Endothelial cell of umbilical vein (primary cell): ENCODE results near the gene MREG. TPM values are rescaled to one million over a fixed set of nuclear protein-coding genes. Genes with fewer than 3 reads are reported as not detected.

ENCODE experiments used
- BruUV-seq: library from RNA; stranded (reverse); fragments of 400-500 nt; replicated peaks from 2 replicates; lab custom pipeline; 2021; lab: Mats Ljungman, UMichigan
- CTCF ChIA-PET: fragments of 300-600, 350-600 bp; sonication (Branson Sonifier 250); formaldehyde crosslinking; loops from one replicate; lab custom pipeline; 2021; ENCODE audit warnings: antibody characterized with exemption, inconsistent platforms; lab: Charles Lee
- POLR2A ChIA-PET: fragments of 300-600, 350-600 bp; sonication (Branson Sonifier 250); formaldehyde crosslinking; loops from one replicate; lab custom pipeline; 2021; ENCODE audit warnings: antibody characterized with exemption, inconsistent platforms; lab: Charles Lee
- DNase-seq: peaks from one replicate; pipeline ENCODE4 v3.0.0-alpha.2; 2011; ENCODE audit warnings: low read depth, low spot score
- FAIRE-seq: peaks from 2 replicates; lab custom pipeline; 2011; peaks lifted over from hg19 to GRCh38; lab: Jason Lieb, UNC
- H2AFZ ChIP-seq: 2 replicates; pipeline ENCODE4 v1.6.0; 2012; ENCODE audit warnings: low read depth, low read length, control low read depth, inconsistent platforms
- H3K27ac ChIP-seq: 2 replicates; pipeline ENCODE4 v1.5.1; 2011; ENCODE audit warnings: low read depth, mild to moderate bottlenecking, control low read depth, low read length, moderate library complexity; ENCODE audit not compliant: insufficient read depth
- H3K27me3 ChIP-seq, 2 experiments: 2 replicates each; pipeline versions ENCODE4 v1.6.0 to v1.6.1; 2011; ENCODE audit warnings: low read length in 2 of 2, mixed read lengths in 1 of 2; ENCODE audit not compliant: control insufficient read depth in 2 of 2, insufficient read depth in 2 of 2
- H3K36me3 ChIP-seq, 2 experiments: 2 replicates in 1 of 2; 3 replicates in 1 of 2; pipeline ENCODE4 v1.5.1; 2011; ENCODE audit warnings: low read length in 2 of 2, mild to moderate bottlenecking in 1 of 2, moderate library complexity in 1 of 2; ENCODE audit not compliant: control insufficient read depth in 2 of 2, insufficient read depth in 2 of 2; ENCODE audit errors: extremely low read depth in 1 of 2
- H3K4me1 ChIP-seq: 3 replicates; pipeline ENCODE4 v1.5.1; 2011; ENCODE audit warnings: mild to moderate bottlenecking, low read length; ENCODE audit not compliant: control insufficient read depth, insufficient read depth; ENCODE audit errors: extremely low read depth
- H3K4me2 ChIP-seq: 2 replicates; pipeline ENCODE4 v1.6.1; 2011; ENCODE audit warnings: low read length, control low read depth, mixed read lengths; ENCODE audit not compliant: insufficient read depth
- H3K4me3 ChIP-seq, 3 experiments: fragments of 200-600 bp in 1 of 3; sonication (generic), shearing (Covaris generic) in 1 of 3; replicated peaks in 1 of 3; 2 replicates each; pipeline ENCODE4 v1.5.1; 2011 to 2016; ENCODE audit warnings: control low read depth in 3 of 3, low read length in 3 of 3, mild to moderate bottlenecking in 2 of 3, inconsistent platforms in 1 of 3, low read depth in 1 of 3, moderate library complexity in 1 of 3; ENCODE audit not compliant: insufficient read depth in 1 of 3
- H3K79me2 ChIP-seq: 2 replicates; pipeline ENCODE4 v1.6.0; 2012; ENCODE audit warnings: low read length, inconsistent platforms; ENCODE audit not compliant: control insufficient read depth, insufficient read depth
- H3K9ac ChIP-seq: replicated peaks from 2 replicates; pipeline ENCODE3; 2011; ENCODE audit warnings: low read length, control low read depth; ENCODE audit not compliant: insufficient read depth; ENCODE audit errors: extremely low read depth
- H3K9me1 ChIP-seq: replicated peaks from 3 replicates; pipeline ENCODE4 v1.6.0; 2011; ENCODE audit warnings: mild to moderate bottlenecking, low read length; ENCODE audit not compliant: control insufficient read depth, insufficient read depth; ENCODE audit errors: extremely low read depth
- H3K9me3 ChIP-seq: replicated peaks from 2 replicates; pipeline ENCODE4 v1.5.1; 2012; ENCODE audit warnings: low read length, inconsistent platforms; ENCODE audit not compliant: control insufficient read depth, insufficient read depth
- H4K20me1 ChIP-seq: replicated peaks from 2 replicates; pipeline ENCODE3; 2011; ENCODE audit warnings: mild to moderate bottlenecking, low read length; ENCODE audit not compliant: control insufficient read depth, insufficient read depth; ENCODE audit errors: extremely low read depth
- EZH2 ChIP-seq: IDR thresholded peaks from 2 replicates; pipeline ENCODE4 v1.6.1; 2012; ENCODE audit warnings: borderline replicate concordance, low read depth, mild to moderate bottlenecking, moderate library complexity, low read length, inconsistent platforms; ENCODE audit not compliant: severe bottlenecking
- FOS ChIP-seq: IDR thresholded peaks from 2 replicates; pipeline ENCODE4 v1.6.1; 2011; ENCODE audit warnings: mild to moderate bottlenecking, low read length, moderate library complexity, borderline replicate concordance; ENCODE audit not compliant: insufficient read depth
- GATA2 ChIP-seq: IDR thresholded peaks from 2 replicates; pipeline ENCODE4 v1.7.0; 2011; ENCODE audit warnings: low read depth, mild to moderate bottlenecking, moderate library complexity, mixed read lengths, low read length; ENCODE audit not compliant: insufficient read length, insufficient read depth
- JUN ChIP-seq: IDR thresholded peaks from 2 replicates; pipeline ENCODE4 v1.6.1; 2011; ENCODE audit warnings: borderline replicate concordance, low read depth; ENCODE audit not compliant: insufficient read length, insufficient read depth
- MYC ChIP-seq: IDR thresholded peaks from one replicate; pipeline ENCODE4 v1.6.1; 2011; ENCODE audit warnings: mild to moderate bottlenecking, low read depth, low read length
- POLR2A ChIP-seq: IDR thresholded peaks from 2 replicates; pipeline ENCODE4 v1.6.1; 2012; ENCODE audit warnings: low read depth, mild to moderate bottlenecking, control low read depth, low read length
- POLR2AphosphoS5 ChIP-seq: IDR thresholded peaks from 2 replicates; pipeline ENCODE4 v1.6.1; 2012; ENCODE audit warnings: low read depth, mild to moderate bottlenecking, control low read depth, low read length, moderate library complexity; ENCODE audit not compliant: insufficient read depth
- dilution Hi-C: fragments of 300-500 bp; cut with MboI; formaldehyde crosslinking; loops from one replicate; pipeline ENCODE4 v1.15.0; 2019; ENCODE audit warnings: low sequenced_read_pairs; ENCODE audit not compliant: extremely low pct_ligation_motif_present
- intact Hi-C: fragments of 100-400 bp; cut with micrococcal nuclease; formaldehyde crosslinking; loops from one replicate; pipeline ENCODE4 v1.10.0; 2022
- polyA plus RNA-seq, 4 experiments: library from polyadenylated mRNA; depleted of rRNA in 3 of 4; stranded (reverse) in 3 of 4; unstranded in 1 of 4; fragments of >200 nt; gene quantifications; 2 replicates each; pipeline versions ENCODE4 v1.2.1 to v1.2.3, GENCODE V29; 2011 to 2012; ENCODE audit warnings: missing spikeins in 1 of 4
- total RNA-seq: library from RNA; stranded (reverse); gene quantifications from 2 replicates; pipeline ENCODE4 v1.2.3, GENCODE V29; 2021
- TF ChIP-seq, protein P1 (sequence below): IDR thresholded peaks from 2 replicates; pipeline ENCODE4 v1.6.1; 2011; ENCODE audit not compliant: insufficient read depth, insufficient read length
- TF ChIP-seq, protein P2 (sequence below), 2 donors: IDR thresholded peaks; 1 replicate in 1 of 2; 2 replicates in 1 of 2; pipeline ENCODE4 v1.5.1; 2011; ENCODE audit warnings: low read length in 2 of 2, mild to moderate bottlenecking in 2 of 2, moderate library complexity in 2 of 2, control low read depth in 1 of 2, inconsistent platforms in 1 of 2, low read depth in 1 of 2; ENCODE audit not compliant: insufficient read depth in 1 of 2; ENCODE audit errors: extremely low read depth in 1 of 2

MREG gene
- total and polyA plus RNA-seq, 2 donors (not counting 3 experiments of a cell fraction or from before 2014, with no cell fraction given) = 0.41 to 3.9 TPM

DNA sequence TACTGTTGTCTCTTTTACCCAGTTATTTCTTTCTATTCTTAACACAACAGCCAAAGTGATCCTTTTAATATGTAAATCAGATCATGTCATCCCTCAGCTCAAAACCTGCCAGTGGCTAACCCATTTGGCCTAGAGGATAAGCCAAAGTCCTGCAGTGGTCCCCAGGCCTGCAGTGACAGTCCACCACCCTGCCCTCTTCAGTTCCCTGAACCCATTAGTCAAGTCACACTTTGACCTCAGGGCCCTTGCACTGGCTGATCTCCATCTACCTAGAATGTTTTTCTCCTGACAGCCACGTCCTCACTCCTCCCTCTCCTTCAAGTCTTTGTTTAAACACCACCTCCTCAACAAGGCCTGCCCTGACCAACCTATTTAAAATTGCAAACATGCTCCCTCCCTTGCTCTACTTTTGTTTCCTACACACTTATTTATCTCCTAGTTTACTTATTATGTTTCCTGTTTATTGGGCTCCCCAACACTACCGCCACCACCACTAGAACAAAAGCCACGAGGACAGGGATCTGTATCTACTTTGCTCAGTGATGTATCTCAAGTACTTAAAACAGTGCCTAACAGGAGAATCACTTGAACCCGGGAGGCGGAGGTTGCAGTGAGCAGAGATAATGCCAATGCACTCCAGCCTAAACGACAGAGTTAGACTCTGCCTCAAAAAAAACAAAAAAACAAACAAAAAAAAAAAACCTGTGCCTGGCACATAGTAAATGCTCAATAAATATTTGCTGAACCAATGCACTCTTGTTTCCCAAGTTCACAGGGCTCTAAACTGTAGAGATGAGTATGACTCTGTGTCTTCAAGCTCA, 9.3 kb downstream of the MREG start:
- H3K9me1 ChIP-seq = no peaks in the 10 kb centered on the region
- TF ChIP-seq, protein P1, sequence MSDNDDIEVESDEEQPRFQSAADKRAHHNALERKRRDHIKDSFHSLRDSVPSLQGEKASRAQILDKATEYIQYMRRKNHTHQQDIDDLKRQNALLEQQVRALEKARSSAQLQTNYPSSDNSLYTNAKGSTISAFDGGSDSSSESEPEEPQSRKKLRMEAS = no peak
- TF ChIP-seq POLR2AphosphoS5 = no peak
- TF ChIP-seq EZH2 = no peak
- no peak for TF ChIP-seq FOS
- TF ChIP-seq POLR2A = no peak
- H4K20me1 ChIP-seq = no peaks in the 10 kb centered on the region
- peaks cover 0 to 2% of the 10 kb centered on the region in 2 experiments for H3K27me3 ChIP-seq
- no peak overlapping the region for H3K27ac ChIP-seq
- no peak overlapping the region for H2AFZ ChIP-seq
- dilution Hi-C loops (no loop called here), intact Hi-C loops (no loop called here)
- no peak overlapping the region for H3K4me2 ChIP-seq
- no peaks in the 10 kb centered on the region for H3K36me3 ChIP-seq
- no peaks in the 10 kb centered on the region for H3K79me2 ChIP-seq
- DNase-seq (no peak), FAIRE-seq (no peak)
- H3K4me1 ChIP-seq = peaks cover 8% of the 10 kb centered on the region
- no peak overlapping the region for H3K9ac ChIP-seq
- ChIA-PET POLR2A (no interaction called here), CTCF (interaction anchor here (2.6 kb wide), 1 partner anchor 19 kb away, joined by 8 read pairs; no protein-coding TSS in a partner anchor)
- BruUV-seq = no TSS peak
- H3K4me3 ChIP-seq = no peak overlapping the region
- no peaks in the 10 kb centered on the region for H3K9me3 ChIP-seq

DNA sequence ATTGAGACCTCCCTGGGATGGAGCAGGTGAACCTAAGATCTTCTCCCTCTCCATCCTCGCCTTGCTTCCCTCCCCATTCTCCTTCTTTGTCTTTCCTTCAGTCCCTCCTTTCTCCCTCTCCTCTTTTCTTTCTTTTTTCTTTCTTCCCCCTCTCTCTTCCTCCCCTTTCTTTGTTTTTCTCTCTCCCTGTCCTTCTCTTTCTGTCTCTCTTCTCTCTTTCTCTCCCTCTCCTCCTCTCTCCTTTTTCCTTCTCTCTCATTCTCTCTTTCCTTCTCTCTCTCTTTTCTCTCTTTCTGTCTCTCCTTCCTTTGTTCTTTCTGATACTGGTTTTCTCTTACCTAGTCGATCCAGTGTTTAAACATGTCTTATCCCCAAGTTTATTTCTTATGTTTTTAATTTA, 10.7 kb downstream of the MREG start:
- no peak overlapping the region for H3K4me2 ChIP-seq
- H4K20me1 ChIP-seq = no peaks in the 10 kb centered on the region
- no peak overlapping the region for H3K27ac ChIP-seq
- peaks cover 8% of the 10 kb centered on the region for H3K4me1 ChIP-seq
- TF ChIP-seq JUN = no peak
- TF ChIP-seq, protein P2, sequence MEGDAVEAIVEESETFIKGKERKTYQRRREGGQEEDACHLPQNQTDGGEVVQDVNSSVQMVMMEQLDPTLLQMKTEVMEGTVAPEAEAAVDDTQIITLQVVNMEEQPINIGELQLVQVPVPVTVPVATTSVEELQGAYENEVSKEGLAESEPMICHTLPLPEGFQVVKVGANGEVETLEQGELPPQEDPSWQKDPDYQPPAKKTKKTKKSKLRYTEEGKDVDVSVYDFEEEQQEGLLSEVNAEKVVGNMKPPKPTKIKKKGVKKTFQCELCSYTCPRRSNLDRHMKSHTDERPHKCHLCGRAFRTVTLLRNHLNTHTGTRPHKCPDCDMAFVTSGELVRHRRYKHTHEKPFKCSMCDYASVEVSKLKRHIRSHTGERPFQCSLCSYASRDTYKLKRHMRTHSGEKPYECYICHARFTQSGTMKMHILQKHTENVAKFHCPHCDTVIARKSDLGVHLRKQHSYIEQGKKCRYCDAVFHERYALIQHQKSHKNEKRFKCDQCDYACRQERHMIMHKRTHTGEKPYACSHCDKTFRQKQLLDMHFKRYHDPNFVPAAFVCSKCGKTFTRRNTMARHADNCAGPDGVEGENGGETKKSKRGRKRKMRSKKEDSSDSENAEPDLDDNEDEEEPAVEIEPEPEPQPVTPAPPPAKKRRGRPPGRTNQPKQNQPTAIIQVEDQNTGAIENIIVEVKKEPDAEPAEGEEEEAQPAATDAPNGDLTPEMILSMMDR (IDR thresholded peaks at IDR 0.05; ENCODE audit: extremely low read depth in 1 of 2, insufficient read depth in 1 of 2, low read depth in 1 of 2, low read length in 2 of 2) = no peak
- no peak for TF ChIP-seq POLR2AphosphoS5
- TF ChIP-seq, protein P1 = no peak
- no peak for TF ChIP-seq GATA2
- TF ChIP-seq EZH2 = no peak
- no peak for TF ChIP-seq MYC
- TF ChIP-seq POLR2A = no peak
- intact Hi-C loops = no loop called here
- no peaks in the 10 kb centered on the region for H3K9me1 ChIP-seq
- H3K79me2 ChIP-seq = no peaks in the 10 kb centered on the region
- ChIA-PET CTCF (interaction anchor here (0.8 to 2.6 kb wide), 3 partner anchors 10 to 21 kb away, joined by 3 to 8 read pairs (median 3); no protein-coding TSS in a partner anchor), POLR2A (no interaction called here)
- H3K4me3 ChIP-seq = no peak overlapping the region
- H3K9ac ChIP-seq = no peak overlapping the region
- H3K27me3 ChIP-seq = peaks cover 0 to 2% of the 10 kb centered on the region in 2 experiments
- no peaks in the 10 kb centered on the region for H3K9me3 ChIP-seq
- H3K36me3 ChIP-seq = no peaks in the 10 kb centered on the region
- dilution Hi-C loops = no loop called here
- no peak for DNase-seq
- BruUV-seq = no TSS peak
- H2AFZ ChIP-seq = no peak overlapping the region
- no peak for FAIRE-seq
